GM12878 (cell line): Measurements from ENCODE around the gene AP3D1. TPM values are rescaled to one million over a fixed set of nuclear protein-coding genes. Genes with fewer than 3 reads are reported as not detected.

ENCODE experiments used
- ATAC-seq: fragments of 200-7000 bp; cut with Tn5 transposase; 3 replicates; pipeline ENCODE4 v1.9.1; 2020; ENCODE audit warnings: mild to moderate bottlenecking, moderate library complexity
- BruUV-seq: library from RNA; stranded (reverse); fragments of 400-500 nt; replicated peaks from 2 replicates; lab custom pipeline; 2021; lab: Mats Ljungman, UMichigan
- CTCF ChIA-PET: fragments of 300-600 bp; sonication (Branson Sonifier 250); formaldehyde crosslinking; extraction: SDS; loops from one replicate; lab custom pipeline; 2021; ENCODE audit warnings: inconsistent platforms; lab: Yijun Ruan, JAX
- POLR2A ChIA-PET: fragments of 350-600 bp; formaldehyde crosslinking; extraction: SDS; loops from one replicate; lab custom pipeline; 2021; ENCODE audit warnings: inconsistent platforms; lab: Charles Lee
- RAD21 ChIA-PET: fragments of 300-600 bp; sonication (Branson Sonifier 250); formaldehyde crosslinking; loops from one replicate; lab custom pipeline; 2023; ENCODE audit warnings: antibody characterized with exemption; ENCODE audit not compliant: unreplicated experiment; lab: Charles Lee
- SMC1A ChIA-PET: fragments of 300-600 bp; sonication (Branson Sonifier 250); formaldehyde crosslinking; loops from one replicate; lab custom pipeline; 2023; ENCODE audit not compliant: unreplicated experiment, uncharacterized antibody; lab: Charles Lee
- DNase-seq: peaks from one replicate; pipeline ENCODE4 v3.0.0-alpha.2; 2011; ENCODE audit warnings: low read depth, low spot score
- FAIRE-seq: peaks from 3 replicates; lab custom pipeline; 2011; peaks lifted over from hg19 to GRCh38; lab: Jason Lieb, UNC
- H2AFZ ChIP-seq: 2 replicates; pipeline ENCODE4 v1.6.0; 2011; ENCODE audit warnings: low read depth, low read length, control low read depth; ENCODE audit not compliant: control insufficient read depth
- H3K27ac ChIP-seq: 2 replicates; pipeline ENCODE4 v1.5.1; 2011; ENCODE audit warnings: control low read depth; ENCODE audit not compliant: control insufficient read depth, insufficient read depth
- H3K27me3 ChIP-seq, 2 experiments: replicated peaks in 1 of 2; 2 replicates each; pipeline versions ENCODE4 v1.6.0 to v1.6.1; 2011; ENCODE audit warnings: low read length in 1 of 2; ENCODE audit not compliant: control insufficient read depth in 2 of 2, insufficient read depth in 2 of 2
- H3K36me3 ChIP-seq, 2 experiments: 2 replicates each; pipeline ENCODE4 v1.5.1; 2011; ENCODE audit warnings: low read length in 1 of 2; ENCODE audit not compliant: control insufficient read depth in 2 of 2, insufficient read depth in 2 of 2
- H3K4me1 ChIP-seq: 2 replicates; pipeline ENCODE4 v1.6.1; 2011; ENCODE audit warnings: mild to moderate bottlenecking, low read length, moderate library complexity, mixed read lengths; ENCODE audit not compliant: control insufficient read depth, insufficient read depth
- H3K4me2 ChIP-seq: 2 replicates; pipeline ENCODE4 v1.6.0; 2011; ENCODE audit warnings: control low read depth; ENCODE audit not compliant: control insufficient read depth, insufficient read depth
- H3K4me3 ChIP-seq: fragments of 200-600 bp; sonication (generic); 2 replicates; pipeline ENCODE4 v1.5.1; 2016
- H3K79me2 ChIP-seq: 2 replicates; pipeline ENCODE4 v1.6.0; 2011; ENCODE audit warnings: low read length; ENCODE audit not compliant: control insufficient read depth, insufficient read depth
- H3K9ac ChIP-seq: 2 replicates; pipeline ENCODE4 v1.8.0; 2011; ENCODE audit warnings: low read length, control low read depth, mixed read lengths; ENCODE audit not compliant: control insufficient read depth, insufficient read depth
- H3K9me3 ChIP-seq: replicated peaks from 3 replicates; pipeline ENCODE4 v1.5.1; 2011; ENCODE audit warnings: mild to moderate bottlenecking, low read length; ENCODE audit not compliant: control insufficient read depth, insufficient read depth
- H4K20me1 ChIP-seq: 2 replicates; pipeline ENCODE4 v1.6.0; 2011; ENCODE audit not compliant: control insufficient read depth, insufficient read depth
- MEF2B ChIP-seq: fragments of 450-650 bp; IDR thresholded peaks from 2 replicates; pipeline ENCODE4 v1.6.1; 2018; ENCODE audit warnings: mild to moderate bottlenecking, moderate library complexity; ENCODE audit not compliant: partially characterized antibody, poor library complexity, severe bottlenecking
- MTA2 ChIP-seq: fragments of 450-650 bp; IDR thresholded peaks from 2 replicates; pipeline ENCODE4 v1.6.1; 2016; ENCODE audit warnings: low read depth, mild to moderate bottlenecking, moderate library complexity
- MYC ChIP-seq: IDR thresholded peaks from 2 replicates; pipeline ENCODE4 v1.6.1; 2011; ENCODE audit warnings: mild to moderate bottlenecking, low read length, moderate library complexity, inconsistent platforms; ENCODE audit not compliant: insufficient read depth, insufficient replicate concordance, insufficient read length, severe bottlenecking
- NBN ChIP-seq: fragments of 450-650 bp; IDR thresholded peaks from 2 replicates; pipeline ENCODE4 v1.6.1; 2016
- NFYA ChIP-seq: IDR thresholded peaks from 2 replicates; pipeline ENCODE4 v1.6.1; 2011; ENCODE audit warnings: low read depth, mild to moderate bottlenecking, low read length, improper control_type of control experiment, borderline replicate concordance
- SUPT20H ChIP-seq: IDR thresholded peaks from 2 replicates; pipeline ENCODE4 v1.6.1; 2011; ENCODE audit warnings: low read depth, mild to moderate bottlenecking, low read length, moderate library complexity, borderline replicate concordance; ENCODE audit not compliant: control insufficient read depth
- ZNF217 ChIP-seq: fragments of 450-650 bp; IDR thresholded peaks from 2 replicates; pipeline ENCODE4 v1.6.1; 2017; ENCODE audit warnings: antibody characterized with exemption, mild to moderate bottlenecking
- ZNF24 ChIP-seq: fragments of 450-650 bp; IDR thresholded peaks from 2 replicates; pipeline ENCODE4 v1.6.1; 2017; ENCODE audit warnings: antibody characterized with exemption, mild to moderate bottlenecking
- WGBS: methylation state at CpG from one replicate; pipeline ENCODE4 v1.1.6; 2016; ENCODE audit warnings: low lambda C conversion rate; ENCODE audit not compliant: insufficient replicate concordance, insufficient coverage; ENCODE audit errors: missing lambda C conversion rate; 5-methylcytosine and 5-hydroxymethylcytosine counted together
- in situ Hi-C: fragments of 300-500 bp; cut with MboI; formaldehyde crosslinking; loops from 9 replicates; pipeline ENCODE4 v1.14.3; 2018; ENCODE audit warnings: mixed read lengths
- intact Hi-C: fragments of 100-400 bp; cut with micrococcal nuclease; formaldehyde crosslinking; loops from one replicate; pipeline ENCODE4 v1.14.2; 2022; ENCODE audit not compliant: unreplicated experiment
- polyA plus RNA-seq, 11 experiments: library from polyadenylated mRNA; depleted of rRNA in 4 of 11; unstranded in 6 of 11; stranded (reverse) in 5 of 11; fragments of >200 nt; fragmentation: Nextera tagmentation in 4 of 11; fragmentation: Illumina TruSeq in 1 of 11; extraction: Ambion mirVana in 4 of 11; extraction: Trizol in 1 of 11; gene quantifications; 1 replicate in 1 of 11; 2 replicates in 10 of 11; pipeline versions ENCODE4 v1.2.1 to v1.2.3, GENCODE V29; 2011 to 2016; ENCODE audit warnings: inconsistent platforms in 2 of 11, missing spikeins in 2 of 11, low read depth in 1 of 11
- total RNA-seq, 4 experiments: library from RNA; depleted of rRNA in 3 of 4; stranded (reverse); fragments of >200 nt in 3 of 4; fragmentation: Illumina TruSeq in 1 of 4; extraction: Trizol in 1 of 4; gene quantifications; 2 replicates each; pipeline versions ENCODE4 v1.2.1 to v1.2.3, GENCODE V29; 2013 to 2021
- TF ChIP-seq, protein P1 (sequence below): IDR thresholded peaks from 2 replicates; pipeline ENCODE4 v1.6.1; 2011; ENCODE audit warnings: mild to moderate bottlenecking, low read depth, low read length, moderate library complexity; ENCODE audit not compliant: insufficient replicate concordance
- TF ChIP-seq, protein P2 (sequence below): fragments of 450-650 bp; IDR thresholded peaks from 2 replicates; pipeline ENCODE4 v1.6.1; 2016; ENCODE audit warnings: mild to moderate bottlenecking
- TF ChIP-seq, protein P3 (sequence below): IDR thresholded peaks from 2 replicates; pipeline ENCODE4 v1.6.1; 2011; ENCODE audit warnings: borderline replicate concordance, low read depth, mild to moderate bottlenecking, moderate library complexity, mixed read lengths, low read length; ENCODE audit not compliant: insufficient read depth; ENCODE audit errors: extremely low read length

AP3D1 gene
- total and polyA plus RNA-seq, 10 of the 15 experiments (the other 5 are each of a cell fraction or from before 2014, with no cell fraction given) = 1.5 to 108 (median 59.1) TPM

DNA sequence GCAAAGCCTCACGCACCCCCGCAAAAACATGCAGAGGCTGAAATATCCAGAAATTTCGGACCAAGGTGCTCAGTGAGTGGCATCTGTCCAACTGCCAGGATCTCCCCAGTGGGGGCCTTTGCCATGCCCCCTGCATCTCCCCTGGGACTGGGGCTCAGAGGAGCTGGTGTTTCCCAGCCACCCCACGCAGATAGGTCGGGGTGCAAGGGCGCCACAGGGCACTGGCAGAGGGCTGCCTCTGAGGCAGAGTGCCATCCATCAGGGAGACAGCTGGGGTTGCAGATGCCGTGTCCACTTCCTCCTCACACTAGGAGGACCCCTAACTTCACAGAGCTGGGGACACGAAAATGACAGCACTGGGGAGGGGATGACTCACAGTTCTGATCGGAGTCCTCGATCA, 28.4 kb downstream of the AP3D1 start:
- BruUV-seq = no TSS peak
- ChIA-PET POLR2A (no interaction called here), SMC1A (no interaction called here), CTCF (interaction anchor here (1.4 kb wide), 1 partner anchor 104 kb away, joined by 3 read pairs; no protein-coding TSS in a partner anchor), RAD21 (no interaction called here)
- in situ Hi-C loops = no loop called here
- H3K27ac ChIP-seq = no peak overlapping the region
- peaks cover 6 to 46% of the 10 kb centered on the region in 2 experiments; a peak in 3 of 4 replicates for H3K36me3 ChIP-seq
- FAIRE-seq = no peak
- H3K9me3 ChIP-seq = no peaks in the 10 kb centered on the region
- no peak for DNase-seq
- no peak overlapping the region for H3K9ac ChIP-seq
- no peaks in the 10 kb centered on the region for H3K79me2 ChIP-seq
- no peaks in the 10 kb centered on the region for H3K27me3 ChIP-seq
- no peaks in the 10 kb centered on the region for H4K20me1 ChIP-seq
- no peak overlapping the region for H3K4me3 ChIP-seq
- intact Hi-C loops = no loop called here
- H2AFZ ChIP-seq = no peak overlapping the region
- TF ChIP-seq MYC (no peak), MTA2 (no peak), NFYA (no peak), ZNF217 (no peak), NBN (no peak), MEF2B (no peak), SUPT20H (no peak), ZNF24 (no peak)
- TF ChIP-seq, protein P1, sequence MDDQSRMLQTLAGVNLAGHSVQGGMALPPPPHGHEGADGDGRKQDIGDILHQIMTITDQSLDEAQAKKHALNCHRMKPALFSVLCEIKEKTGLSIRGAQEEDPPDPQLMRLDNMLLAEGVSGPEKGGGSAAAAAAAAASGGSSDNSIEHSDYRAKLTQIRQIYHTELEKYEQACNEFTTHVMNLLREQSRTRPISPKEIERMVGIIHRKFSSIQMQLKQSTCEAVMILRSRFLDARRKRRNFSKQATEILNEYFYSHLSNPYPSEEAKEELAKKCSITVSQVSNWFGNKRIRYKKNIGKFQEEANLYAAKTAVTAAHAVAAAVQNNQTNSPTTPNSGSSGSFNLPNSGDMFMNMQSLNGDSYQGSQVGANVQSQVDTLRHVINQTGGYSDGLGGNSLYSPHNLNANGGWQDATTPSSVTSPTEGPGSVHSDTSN = no peak
- TF ChIP-seq, protein P2, sequence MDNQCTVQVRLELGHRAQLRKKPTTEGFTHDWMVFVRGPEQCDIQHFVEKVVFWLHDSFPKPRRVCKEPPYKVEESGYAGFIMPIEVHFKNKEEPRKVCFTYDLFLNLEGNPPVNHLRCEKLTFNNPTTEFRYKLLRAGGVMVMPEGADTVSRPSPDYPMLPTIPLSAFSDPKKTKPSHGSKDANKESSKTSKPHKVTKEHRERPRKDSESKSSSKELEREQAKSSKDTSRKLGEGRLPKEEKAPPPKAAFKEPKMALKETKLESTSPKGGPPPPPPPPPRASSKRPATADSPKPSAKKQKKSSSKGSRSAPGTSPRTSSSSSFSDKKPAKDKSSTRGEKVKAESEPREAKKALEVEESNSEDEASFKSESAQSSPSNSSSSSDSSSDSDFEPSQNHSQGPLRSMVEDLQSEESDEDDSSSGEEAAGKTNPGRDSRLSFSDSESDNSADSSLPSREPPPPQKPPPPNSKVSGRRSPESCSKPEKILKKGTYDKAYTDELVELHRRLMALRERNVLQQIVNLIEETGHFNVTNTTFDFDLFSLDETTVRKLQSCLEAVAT = no peak
- TF ChIP-seq, protein P3, sequence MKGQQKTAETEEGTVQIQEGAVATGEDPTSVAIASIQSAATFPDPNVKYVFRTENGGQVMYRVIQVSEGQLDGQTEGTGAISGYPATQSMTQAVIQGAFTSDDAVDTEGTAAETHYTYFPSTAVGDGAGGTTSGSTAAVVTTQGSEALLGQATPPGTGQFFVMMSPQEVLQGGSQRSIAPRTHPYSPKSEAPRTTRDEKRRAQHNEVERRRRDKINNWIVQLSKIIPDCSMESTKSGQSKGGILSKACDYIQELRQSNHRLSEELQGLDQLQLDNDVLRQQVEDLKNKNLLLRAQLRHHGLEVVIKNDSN = no peak
- H3K4me2 ChIP-seq = no peak overlapping the region
- 89% methylated on average over 10 of the region's 10 CpGs for WGBS
- H3K4me1 ChIP-seq = no peaks in the 10 kb centered on the region
- no peak for ATAC-seq
